Measurements from ENCODE around the gene TEX29. TPM values are rescaled to one million over a fixed set of nuclear protein-coding genes. Genes with fewer than 3 reads are reported as not detected.

Gene TEX29
- polyA plus RNA-seq, 1 donor from 2014 or later, result not detected

GRCh38 chr13:111367340-111367739 lies 46.9 kb downstream of the TEX29 start:
- Histone ChIP-seq H3K27ac (ENCODE audit: low read length) (no peak overlapping the region), H3K27me3 (ENCODE audit: insufficient read depth, low read depth, low read length) (no peaks in the 10 kb centered on the region), H3K9ac (ENCODE audit: low read length) (no peak overlapping the region), H3K9me3 (ENCODE audit: low read length) (no peaks in the 10 kb centered on the region), H3K79me2 (replicated peaks; ENCODE audit: insufficient read depth, low read length) (no peaks in the 10 kb centered on the region), H3K4me2 (ENCODE audit: low read length) (no peak overlapping the region), H2AFZ (ENCODE audit: low read depth, low read length) (no peak overlapping the region), H3K36me3 (ENCODE audit: insufficient read depth, low read length) (no peaks in the 10 kb centered on the region), H3F3A (ENCODE audit: insufficient read depth, low read length, poor library complexity, severe bottlenecking) (no peaks in the 10 kb centered on the region), H3K9me2 (ENCODE audit: insufficient read depth, low read length) (no peaks in the 10 kb centered on the region), H3K4me3 (ENCODE audit: low read length) (no peak overlapping the region), H4K20me1 (ENCODE audit: insufficient read depth) (no peaks in the 10 kb centered on the region)
- TF ChIP-seq TAF1 (IDR thresholded peaks at IDR 0.05; ENCODE audit: low read depth) (no peak), MXI1 (conservative IDR thresholded peaks at IDR 0.05; ENCODE audit: poor library complexity, severe bottlenecking) (no peak), CTCF (IDR thresholded peaks at IDR 0.05; ENCODE audit: poor library complexity, severe bottlenecking) (no peak), RAD21 (conservative IDR thresholded peaks at IDR 0.05) (no peak), SMC3 (conservative IDR thresholded peaks at IDR 0.05; ENCODE audit: poor library complexity) (no peak)

- H4K20me1 ChIP-seq (ENCODE audit: insufficient read depth), result no peaks in the 10 kb centered on the region
- no peak overlapping the region for H2AFZ ChIP-seq (ENCODE audit: low read depth, low read length)
- H3K79me2 ChIP-seq (replicated peaks; ENCODE audit: insufficient read depth, low read length), result no peaks in the 10 kb centered on the region
- no peak overlapping the region for H3K27ac ChIP-seq (ENCODE audit: low read length)
- no peak overlapping the region for H3K4me3 ChIP-seq (ENCODE audit: low read length)
- H3K9me2 ChIP-seq (ENCODE audit: insufficient read depth, low read length), result no peaks in the 10 kb centered on the region
- no peaks in the 10 kb centered on the region for H3F3A ChIP-seq (ENCODE audit: insufficient read depth, low read length, poor library complexity, severe bottlenecking)
- H3K9ac ChIP-seq (ENCODE audit: low read length), result no peak overlapping the region
- H3K4me2 ChIP-seq (ENCODE audit: low read length), result no peak overlapping the region
- H3K9me3 ChIP-seq (ENCODE audit: low read length), result no peaks in the 10 kb centered on the region
- no peaks in the 10 kb centered on the region for H3K36me3 ChIP-seq (ENCODE audit: insufficient read depth, low read length)
- no peaks in the 10 kb centered on the region for H3K27me3 ChIP-seq (ENCODE audit: insufficient read depth, low read depth, low read length)
- TF ChIP-seq SMC3 (conservative IDR thresholded peaks at IDR 0.05; ENCODE audit: poor library complexity) (no peak), MXI1 (conservative IDR thresholded peaks at IDR 0.05; ENCODE audit: poor library complexity, severe bottlenecking) (no peak), POLR2AphosphoS5 (IDR thresholded peaks at IDR 0.05) (no peak), EZH2 (IDR thresholded peaks at IDR 0.05; ENCODE audit: borderline replicate concordance, insufficient read depth, low read length, poor library complexity, severe bottlenecking) (no peak), TAF1 (IDR thresholded peaks at IDR 0.05; ENCODE audit: low read depth) (no peak), CTCF (IDR thresholded peaks at IDR 0.05; ENCODE audit: poor library complexity, severe bottlenecking) (no peak), EP300 (conservative IDR thresholded peaks at IDR 0.05; ENCODE audit: poor library complexity, severe bottlenecking) (no peak), RAD21 (conservative IDR thresholded peaks at IDR 0.05) (no peak), REST (IDR thresholded peaks at IDR 0.05; ENCODE audit: borderline replicate concordance) (no peak)
Measured at GRCh38 chr13:111368091-111368490, 47.6 kb downstream of the TEX29 start.
